ENCODE results near the gene LRRC63. TPM values are rescaled to one million over a fixed set of nuclear protein-coding genes. Genes with fewer than 3 reads are reported as not detected.
"Not testable (repeated sequence)": the region's sequence is repeated elsewhere in the genome, so short reads cannot be mapped to it uniquely, and the experiment has no call there.

The LRRC63 gene
- total RNA-seq, 1 donor from 2014 or later: not detected

DNA sequence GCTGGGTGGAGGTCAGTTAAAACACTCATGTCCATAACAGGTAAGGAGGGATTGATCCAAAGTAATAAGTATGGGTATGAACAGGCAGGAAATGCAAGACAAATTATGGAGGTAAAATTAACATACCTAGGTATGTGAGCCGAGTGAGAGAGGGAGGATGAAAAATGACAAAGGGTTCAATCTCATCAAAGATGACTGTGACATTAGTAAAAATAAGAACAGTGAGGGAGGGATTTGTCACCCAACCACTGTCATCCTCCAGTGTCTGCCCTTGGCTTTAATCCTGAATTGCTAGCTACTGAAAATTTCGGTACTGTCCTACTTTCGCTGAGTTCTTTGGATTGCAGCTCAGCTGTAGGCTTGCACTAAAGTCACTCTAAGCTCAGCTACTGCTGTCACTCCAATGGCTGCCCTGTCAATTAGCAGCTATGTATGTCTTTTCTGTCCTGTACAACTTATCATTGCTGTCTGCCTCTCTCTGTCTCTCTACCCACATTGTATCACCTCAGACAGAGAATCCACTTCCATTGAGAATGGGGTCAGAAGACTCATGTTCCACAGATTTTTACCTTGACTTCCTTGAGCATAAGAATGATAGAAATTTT lies 62.5 kb downstream of the LRRC63 start:
- Mint-ChIP-seq H3K36me3 (ENCODE audit: low read depth, unreplicated experiment) (no peaks in the 10 kb centered on the region), H3K9me3 (ENCODE audit: unreplicated experiment) (no peaks in the 10 kb centered on the region), H3K4me1 (ENCODE audit: unreplicated experiment) (no peaks in the 10 kb centered on the region), H3K27me3 (ENCODE audit: unreplicated experiment) (no peaks in the 10 kb centered on the region), H3K27ac (ENCODE audit: unreplicated experiment) (no peak overlapping the region), H3K4me3 (ENCODE audit: unreplicated experiment) (no peak overlapping the region)
- no peak for DNase-seq (ENCODE audit: low spot score)
- TF ChIP-seq, protein P1, sequence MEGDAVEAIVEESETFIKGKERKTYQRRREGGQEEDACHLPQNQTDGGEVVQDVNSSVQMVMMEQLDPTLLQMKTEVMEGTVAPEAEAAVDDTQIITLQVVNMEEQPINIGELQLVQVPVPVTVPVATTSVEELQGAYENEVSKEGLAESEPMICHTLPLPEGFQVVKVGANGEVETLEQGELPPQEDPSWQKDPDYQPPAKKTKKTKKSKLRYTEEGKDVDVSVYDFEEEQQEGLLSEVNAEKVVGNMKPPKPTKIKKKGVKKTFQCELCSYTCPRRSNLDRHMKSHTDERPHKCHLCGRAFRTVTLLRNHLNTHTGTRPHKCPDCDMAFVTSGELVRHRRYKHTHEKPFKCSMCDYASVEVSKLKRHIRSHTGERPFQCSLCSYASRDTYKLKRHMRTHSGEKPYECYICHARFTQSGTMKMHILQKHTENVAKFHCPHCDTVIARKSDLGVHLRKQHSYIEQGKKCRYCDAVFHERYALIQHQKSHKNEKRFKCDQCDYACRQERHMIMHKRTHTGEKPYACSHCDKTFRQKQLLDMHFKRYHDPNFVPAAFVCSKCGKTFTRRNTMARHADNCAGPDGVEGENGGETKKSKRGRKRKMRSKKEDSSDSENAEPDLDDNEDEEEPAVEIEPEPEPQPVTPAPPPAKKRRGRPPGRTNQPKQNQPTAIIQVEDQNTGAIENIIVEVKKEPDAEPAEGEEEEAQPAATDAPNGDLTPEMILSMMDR (IDR thresholded peaks at IDR 0.05; ENCODE audit: unreplicated experiment): no peak

DNA sequence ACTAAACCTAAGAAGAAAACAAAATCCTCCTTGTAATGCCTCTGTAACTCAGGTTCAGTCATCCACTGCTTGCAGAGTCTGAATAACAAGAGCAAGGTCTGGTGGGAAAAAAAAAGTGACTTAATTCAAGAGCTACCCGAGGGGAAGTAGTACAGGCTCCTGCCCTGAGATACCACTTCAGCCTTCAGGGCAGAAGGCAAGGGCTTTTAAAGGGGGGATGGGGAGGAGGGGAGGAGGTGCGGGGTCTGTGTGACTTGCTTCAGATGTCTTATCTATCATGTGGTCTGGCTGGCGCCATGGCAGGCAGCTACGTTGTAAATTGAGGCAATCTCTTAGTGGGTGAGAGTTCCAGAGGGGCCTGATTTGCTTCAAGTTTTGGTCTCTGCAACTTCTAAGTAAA lies 66.7 kb downstream of the LRRC63 start:
- DNase-seq (ENCODE audit: low spot score): no peak
- Mint-ChIP-seq H3K4me3 (ENCODE audit: unreplicated experiment) (no peak overlapping the region), H3K36me3 (ENCODE audit: low read depth, unreplicated experiment) (no peaks in the 10 kb centered on the region), H3K27me3 (ENCODE audit: unreplicated experiment) (peaks cover 1% of the 10 kb centered on the region), H3K9me3 (ENCODE audit: unreplicated experiment) (no peaks in the 10 kb centered on the region), H3K4me1 (ENCODE audit: unreplicated experiment) (no peaks in the 10 kb centered on the region), H3K27ac (ENCODE audit: unreplicated experiment) (no peak overlapping the region)
- TF ChIP-seq, protein P1 (IDR thresholded peaks at IDR 0.05; ENCODE audit: unreplicated experiment): no peak

DNA sequence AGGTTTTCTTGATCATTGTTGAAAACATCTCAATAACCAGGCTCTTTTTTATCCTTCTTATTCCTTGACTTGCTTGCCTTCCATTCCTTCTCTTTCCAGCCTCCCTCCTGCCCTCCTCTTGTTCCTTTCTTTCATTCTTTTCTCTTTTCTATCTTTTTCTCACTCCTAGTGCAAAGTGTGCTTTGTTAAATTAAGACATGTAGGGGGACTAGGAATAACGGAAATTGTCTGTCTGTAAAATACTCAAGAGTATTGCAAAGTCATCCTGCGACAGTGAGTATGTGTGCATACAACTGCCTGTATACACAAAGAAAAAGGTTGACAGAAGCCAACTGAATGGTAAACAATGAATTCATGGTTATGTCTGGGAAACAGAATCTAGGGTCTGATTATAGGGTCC lies 70.1 kb downstream of the LRRC63 start:
- no peak overlapping the region for H3K4me3 Mint-ChIP-seq (ENCODE audit: unreplicated experiment)
- no peaks in the 10 kb centered on the region for H3K9me3 Mint-ChIP-seq (ENCODE audit: unreplicated experiment)
- DNase-seq (ENCODE audit: low spot score): no peak
- no peaks in the 10 kb centered on the region for H3K36me3 Mint-ChIP-seq (ENCODE audit: low read depth, unreplicated experiment)
- no peaks in the 10 kb centered on the region for H3K4me1 Mint-ChIP-seq (ENCODE audit: unreplicated experiment)
- H3K27me3 Mint-ChIP-seq (ENCODE audit: unreplicated experiment): peaks cover 1% of the 10 kb centered on the region
- TF ChIP-seq, protein P1 (IDR thresholded peaks at IDR 0.05; ENCODE audit: unreplicated experiment): no peak
- H3K27ac Mint-ChIP-seq (ENCODE audit: unreplicated experiment): no peak overlapping the region

DNA sequence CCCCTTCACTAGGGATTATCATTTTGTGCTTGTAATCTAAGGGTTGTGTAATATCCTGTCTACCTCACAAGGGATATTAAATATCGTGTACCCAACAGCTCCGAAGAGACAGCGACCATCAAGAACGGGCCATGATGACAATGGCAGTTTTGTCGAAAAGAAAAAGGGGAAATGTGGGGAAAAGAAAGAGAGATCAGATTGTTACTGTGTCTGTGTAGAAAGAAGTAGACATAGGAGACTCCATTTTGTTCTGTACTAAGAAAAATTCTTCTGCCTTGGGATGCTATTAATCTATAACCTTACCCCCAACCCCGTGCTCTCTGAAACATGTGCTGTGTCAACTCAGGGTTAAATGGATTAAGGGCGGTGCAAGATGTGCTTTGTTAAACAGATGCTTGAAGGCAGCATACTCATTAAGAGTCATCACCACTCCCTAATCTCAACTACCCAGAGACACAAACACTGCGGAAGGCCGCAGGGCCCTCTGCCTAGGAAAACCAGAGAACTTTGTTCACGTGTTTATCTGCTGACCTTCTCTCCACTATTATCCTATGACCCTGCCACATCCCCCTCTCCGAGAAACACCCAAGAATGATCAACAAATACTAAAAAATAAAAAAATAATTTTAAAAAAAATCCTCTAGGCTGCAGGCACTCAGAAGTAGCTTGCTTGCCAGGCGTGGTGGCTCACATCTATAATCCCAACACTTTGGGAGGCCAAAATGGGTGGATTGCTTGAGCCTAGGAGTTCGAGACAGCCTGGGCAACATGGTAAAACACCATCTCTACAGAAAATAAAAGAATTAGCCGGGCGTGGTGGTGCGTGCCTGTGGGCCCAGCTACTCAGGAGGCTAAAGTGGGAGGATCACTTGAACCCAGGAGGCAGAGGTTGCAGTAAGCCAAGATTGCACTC lies 72.4 kb downstream of the LRRC63 start:
- not testable (repeated sequence) for H3K36me3 Mint-ChIP-seq (ENCODE audit: low read depth, unreplicated experiment)

DNA sequence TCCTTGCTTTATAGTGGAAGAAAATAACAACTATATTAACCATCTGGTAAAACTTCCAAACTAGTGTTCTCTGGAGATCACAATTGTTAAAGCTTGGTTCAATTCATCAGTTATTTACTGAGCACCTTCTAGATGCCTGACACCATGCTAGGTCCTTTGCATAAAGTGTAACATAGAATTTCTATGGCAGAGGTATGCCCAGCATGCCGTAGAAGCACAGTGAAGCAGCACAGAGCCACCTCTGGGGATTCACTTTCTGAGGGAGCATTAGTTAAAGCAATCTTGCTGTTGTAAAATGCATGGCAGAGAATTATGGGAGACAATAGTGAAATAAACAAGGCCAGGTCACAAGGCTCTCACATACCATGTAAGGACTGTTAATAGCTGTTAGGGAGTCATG lies 75.2 kb downstream of the LRRC63 start:
- TF ChIP-seq, protein P1 (IDR thresholded peaks at IDR 0.05; ENCODE audit: unreplicated experiment): no peak
- Mint-ChIP-seq H3K27me3 (ENCODE audit: unreplicated experiment) (no peaks in the 10 kb centered on the region), H3K27ac (ENCODE audit: unreplicated experiment) (no peak overlapping the region), H3K4me3 (ENCODE audit: unreplicated experiment) (no peak overlapping the region), H3K36me3 (ENCODE audit: low read depth, unreplicated experiment) (no peaks in the 10 kb centered on the region), H3K9me3 (ENCODE audit: unreplicated experiment) (no peaks in the 10 kb centered on the region), H3K4me1 (ENCODE audit: unreplicated experiment) (no peaks in the 10 kb centered on the region)
- no peak for DNase-seq (ENCODE audit: low spot score)

More for the DNA sequence above, 72.4 kb downstream of the LRRC63 start:
- not testable (repeated sequence) for DNase-seq (ENCODE audit: low spot score); H3K4me1 Mint-ChIP-seq (ENCODE audit: unreplicated experiment); H3K9me3 Mint-ChIP-seq (ENCODE audit: unreplicated experiment); H3K27me3 Mint-ChIP-seq (ENCODE audit: unreplicated experiment); H3K4me3 Mint-ChIP-seq (ENCODE audit: unreplicated experiment); H3K27ac Mint-ChIP-seq (ENCODE audit: unreplicated experiment)
